ENCODE results near the gene BTN3A1. TPM values are rescaled to one million over a fixed set of nuclear protein-coding genes. Genes with fewer than 3 reads are reported as not detected.
"Not testable (repeated sequence)": the region's sequence is repeated elsewhere in the genome, so short reads cannot be mapped to it uniquely, and the experiment has no call there.

BTN3A1 gene
- total and polyA plus RNA-seq, 2 experiments from 2014 or later, result 12.9 to 18.4 TPM

DNA sequence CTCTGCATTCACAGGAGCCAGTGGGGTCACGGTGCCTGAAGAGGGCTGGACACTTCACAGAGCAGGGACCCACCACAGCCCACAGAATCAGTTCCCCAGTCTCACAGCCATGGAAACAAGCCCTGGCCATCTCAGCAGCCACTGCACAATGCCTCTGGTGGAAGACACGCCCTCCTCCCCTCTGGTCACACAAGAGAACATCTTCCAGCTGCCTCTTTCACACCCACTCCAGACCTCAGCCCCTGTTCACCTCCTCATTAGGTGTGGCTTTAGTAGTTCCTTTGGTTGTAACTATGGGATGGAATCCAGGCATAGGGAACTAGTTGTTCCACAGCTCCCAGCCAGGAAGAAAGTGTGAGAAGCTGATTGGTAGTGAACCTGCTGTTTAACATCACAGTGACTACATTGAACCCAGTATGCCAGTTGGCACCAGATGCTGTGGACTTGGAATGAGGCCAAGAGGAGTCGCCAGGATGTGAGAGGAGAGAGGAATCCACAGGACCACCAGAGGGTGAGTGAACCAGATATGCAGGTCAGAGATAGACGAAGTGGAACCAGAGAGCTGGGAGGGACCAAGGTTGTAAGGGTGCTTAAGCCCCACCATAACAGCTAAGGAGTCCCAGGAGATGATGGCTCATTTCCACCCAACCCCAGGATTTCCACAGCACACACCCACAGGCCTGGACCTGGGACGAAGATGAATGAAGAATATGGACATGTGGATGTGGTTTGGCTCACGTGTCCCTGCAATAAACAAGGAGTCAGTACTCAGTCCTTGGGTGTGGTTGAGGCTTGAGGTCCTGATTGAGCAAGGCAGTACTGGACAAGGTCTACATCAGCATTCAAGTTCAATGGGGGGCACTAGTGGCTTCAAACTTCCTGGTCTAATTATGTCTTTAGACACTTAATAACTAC lies 29.4 kb downstream of the BTN3A1 start:
- Histone ChIP-seq H3K4me2 (no peak overlapping the region), H3K4me1 (ENCODE audit: insufficient read depth) (no peaks in the 10 kb centered on the region), H3K27ac (no peak overlapping the region), H2AFZ (no peak overlapping the region), H3K9me2 (replicated peaks; ENCODE audit: insufficient read depth) (no peaks in the 10 kb centered on the region), H3K9me3 (ENCODE audit: low read depth) (no peaks in the 10 kb centered on the region), H3K79me2 (no peaks in the 10 kb centered on the region), H3K27me3 (no peaks in the 10 kb centered on the region), H3K4me3 (no peak overlapping the region), H3K36me3 (replicated peaks; ENCODE audit: insufficient read depth, low read depth) (no peaks in the 10 kb centered on the region), H4K20me1 (ENCODE audit: insufficient read depth, poor library complexity, severe bottlenecking) (no peaks in the 10 kb centered on the region)
- TF ChIP-seq EZH2 (IDR thresholded peaks at IDR 0.05; ENCODE audit: borderline replicate concordance), result no peak
- TF ChIP-seq EZH2phosphoT487 (IDR thresholded peaks at IDR 0.05; ENCODE audit: low read depth, severe bottlenecking, unreplicated experiment), result no peak
- TF ChIP-seq CTCF (IDR thresholded peaks at IDR 0.05; ENCODE audit: poor library complexity), result no peak
- no peak for DNase-seq (ENCODE audit: low spot score)
- WGBS (ENCODE audit: low lambda C conversion rate, missing lambda C conversion rate), result 93% methylated on average over 6 of the region's 6 CpGs

DNA sequence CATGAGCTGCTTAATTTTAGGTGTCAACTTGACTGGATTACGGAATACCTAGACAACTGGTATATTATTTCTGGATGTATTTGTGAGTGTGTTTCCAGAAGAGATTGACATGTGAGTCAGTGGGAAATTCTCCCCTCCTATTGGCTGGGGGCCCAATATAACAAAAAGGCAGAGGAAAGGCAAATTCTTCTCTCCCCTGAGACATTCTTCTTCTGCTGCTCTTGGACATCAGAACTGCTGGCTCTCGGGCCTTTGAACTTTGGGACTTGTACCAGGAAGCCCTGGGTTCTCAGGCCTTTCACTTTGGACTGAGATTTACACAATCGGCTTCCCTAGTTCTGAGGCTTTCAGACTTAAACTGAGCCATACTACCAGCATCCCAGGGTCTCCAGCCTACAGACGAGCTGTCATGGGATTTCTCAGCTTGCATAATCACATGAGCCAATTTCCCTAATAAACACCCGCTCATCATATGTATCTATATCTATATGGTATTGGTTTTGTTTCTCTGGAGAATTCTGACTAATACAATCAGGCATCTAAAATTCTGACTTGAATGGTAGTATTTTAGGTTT lies 30.6 kb downstream of the BTN3A1 start:
- TF ChIP-seq EZH2 (IDR thresholded peaks at IDR 0.05; ENCODE audit: borderline replicate concordance) (no peak), CTCF (IDR thresholded peaks at IDR 0.05; ENCODE audit: poor library complexity) (no peak), EZH2phosphoT487 (IDR thresholded peaks at IDR 0.05; ENCODE audit: low read depth, severe bottlenecking, unreplicated experiment) (no peak)
- no peak for DNase-seq (ENCODE audit: low spot score)
- Histone ChIP-seq H3K27ac (no peak overlapping the region), H3K36me3 (replicated peaks; ENCODE audit: insufficient read depth, low read depth) (no peaks in the 10 kb centered on the region), H3K9me2 (replicated peaks; ENCODE audit: insufficient read depth) (no peaks in the 10 kb centered on the region), H3K27me3 (no peaks in the 10 kb centered on the region), H4K20me1 (ENCODE audit: insufficient read depth, poor library complexity, severe bottlenecking) (no peaks in the 10 kb centered on the region), H3K4me1 (ENCODE audit: insufficient read depth) (no peaks in the 10 kb centered on the region), H3K79me2 (no peaks in the 10 kb centered on the region), H3K4me3 (no peak overlapping the region), H3K9me3 (ENCODE audit: low read depth) (no peaks in the 10 kb centered on the region), H2AFZ (no peak overlapping the region), H3K4me2 (no peak overlapping the region)
- WGBS (ENCODE audit: low lambda C conversion rate, missing lambda C conversion rate), result 89% methylated on average over 5 of the region's 5 CpGs

DNA sequence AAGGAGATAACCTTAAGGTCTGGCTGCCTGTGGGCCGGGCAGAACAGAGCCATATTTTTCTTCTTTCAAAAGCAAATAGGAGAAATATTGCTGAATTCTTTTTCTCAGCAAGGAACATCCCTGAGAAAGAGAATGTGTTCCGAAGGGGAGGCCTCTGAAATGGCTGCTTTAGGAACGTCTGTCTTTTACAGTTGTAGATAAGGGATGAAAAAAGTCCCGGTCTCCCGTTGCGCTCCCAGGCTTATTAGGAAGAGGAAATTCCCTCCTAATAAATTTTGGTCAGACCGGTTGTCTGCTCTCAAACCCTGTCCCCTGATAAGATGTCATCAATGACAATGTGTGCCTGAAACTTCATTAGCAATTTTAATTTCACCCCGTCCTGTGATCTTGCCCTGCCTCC lies 31.6 kb downstream of the BTN3A1 start:
- not testable (repeated sequence) for H3K9me3 ChIP-seq (ENCODE audit: low read depth); H3K4me1 ChIP-seq (ENCODE audit: insufficient read depth); H2AFZ ChIP-seq; H3K36me3 ChIP-seq (replicated peaks; ENCODE audit: insufficient read depth, low read depth); DNase-seq (ENCODE audit: low spot score); H3K9me2 ChIP-seq (replicated peaks; ENCODE audit: insufficient read depth); H3K79me2 ChIP-seq; H3K27ac ChIP-seq; H3K27me3 ChIP-seq; H3K4me2 ChIP-seq; H4K20me1 ChIP-seq (ENCODE audit: insufficient read depth, poor library complexity, severe bottlenecking); H3K4me3 ChIP-seq
- 87% methylated on average over 8 of the region's 8 CpGs for WGBS (ENCODE audit: low lambda C conversion rate, missing lambda C conversion rate)

DNA sequence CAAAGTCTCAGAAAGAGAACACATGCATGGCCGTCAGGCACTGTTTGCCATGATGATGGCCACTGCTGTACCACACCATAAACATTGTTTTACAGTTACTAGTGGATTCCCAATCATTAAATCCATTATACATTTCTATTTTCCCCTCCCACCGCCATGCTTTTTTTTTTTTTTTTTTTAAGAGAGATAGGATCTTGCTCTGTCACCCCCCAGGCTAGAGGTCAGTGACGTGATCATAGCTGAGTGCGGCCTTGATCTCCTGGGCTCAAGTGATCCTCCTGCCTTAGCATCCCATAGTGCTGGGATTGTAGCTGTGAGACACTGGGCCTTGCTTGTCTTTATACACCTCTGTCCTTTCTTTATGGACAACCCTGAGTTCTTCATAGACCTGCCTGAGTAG lies 33.9 kb downstream of the BTN3A1 start:
- H4K20me1 ChIP-seq (ENCODE audit: insufficient read depth, poor library complexity, severe bottlenecking), result no peaks in the 10 kb centered on the region
- H3K4me2 ChIP-seq, result no peak overlapping the region
- no peak for DNase-seq (ENCODE audit: low spot score)
- H2AFZ ChIP-seq, result no peak overlapping the region
- no peaks in the 10 kb centered on the region for H3K27me3 ChIP-seq
- H3K79me2 ChIP-seq, result no peaks in the 10 kb centered on the region
- no peaks in the 10 kb centered on the region for H3K9me3 ChIP-seq (ENCODE audit: low read depth)
- H3K9me2 ChIP-seq (replicated peaks; ENCODE audit: insufficient read depth), result no peaks in the 10 kb centered on the region
- 82% methylated on average over 4 of the region's 4 CpGs for WGBS (ENCODE audit: low lambda C conversion rate, missing lambda C conversion rate)
- H3K4me1 ChIP-seq (ENCODE audit: insufficient read depth), result no peaks in the 10 kb centered on the region
- no peak overlapping the region for H3K4me3 ChIP-seq
- no peaks in the 10 kb centered on the region for H3K36me3 ChIP-seq (replicated peaks; ENCODE audit: insufficient read depth, low read depth)
- TF ChIP-seq EZH2phosphoT487 (IDR thresholded peaks at IDR 0.05; ENCODE audit: low read depth, severe bottlenecking, unreplicated experiment), result no peak
- no peak for TF ChIP-seq CTCF (IDR thresholded peaks at IDR 0.05; ENCODE audit: poor library complexity)
- no peak for TF ChIP-seq EZH2 (IDR thresholded peaks at IDR 0.05; ENCODE audit: borderline replicate concordance)
- H3K27ac ChIP-seq, result no peak overlapping the region
